HEK293 (cell line): ENCODE data around the gene UBE2G1.

Source experiments
- CTCF ChIA-PET: fragments of 350-600 bp; formaldehyde crosslinking; extraction: SDS; loops from one replicate; lab custom pipeline; 2021; ENCODE audit warnings: antibody characterized with exemption; lab: Yijun Ruan, JAX
- POLR2A ChIA-PET: fragments of 300-600 bp; formaldehyde crosslinking; extraction: SDS; loops from one replicate; lab custom pipeline; 2020; ENCODE audit warnings: antibody characterized with exemption, inconsistent platforms; lab: Yijun Ruan, JAX
- H3K27ac ChIP-seq: fragments of 200-500 bp; sonication (Bioruptor generic); 2 replicates; pipeline ENCODE4 v1.5.1; 2014; ENCODE audit warnings: low read depth, low read length, control low read depth, inconsistent platforms; ENCODE audit errors: extremely low read depth
- H3K36me3 ChIP-seq, 2 experiments: fragments of 200-500 bp in 1 of 2; sonication (Bioruptor generic) in 1 of 2; 1 replicate in 1 of 2; 2 replicates in 1 of 2; pipeline ENCODE4 v1.5.1; 2014 to 2017; ENCODE audit warnings: inconsistent platforms in 2 of 2, low read length in 2 of 2; ENCODE audit not compliant: control insufficient read depth in 2 of 2, insufficient read depth in 1 of 2
- H3K4me1 ChIP-seq: fragments of 200-500 bp; sonication (Bioruptor generic); 2 replicates; pipeline ENCODE4 v1.5.1; 2014; ENCODE audit warnings: mild to moderate bottlenecking, low read length, inconsistent platforms; ENCODE audit not compliant: control insufficient read depth, insufficient read depth
- H3K4me3 ChIP-seq: 2 replicates; pipeline ENCODE4 v1.5.1; 2011; ENCODE audit warnings: low read depth, mild to moderate bottlenecking, control low read depth, low read length, moderate library complexity
- H3K9me3 ChIP-seq: fragments of 200-500 bp; sonication (Bioruptor generic); 2 replicates; pipeline ENCODE4 v1.5.1; 2014; ENCODE audit warnings: low read depth, low read length, inconsistent platforms; ENCODE audit not compliant: control insufficient read depth, insufficient read depth
- IKZF3 ChIP-seq: fragments of 450-650 bp; IDR thresholded peaks from 2 replicates; pipeline ENCODE4 v1.5.0; 2018; ENCODE audit warnings: missing biosample characterization, mild to moderate bottlenecking, missing genetic modification characterization, moderate library complexity
- KLF8 ChIP-seq: fragments of 450-650 bp; formaldehyde crosslinking; IDR thresholded peaks from 2 replicates; pipeline ENCODE4 v1.5.1; 2016; ENCODE audit warnings: missing biosample characterization, missing genetic modification characterization
- PATZ1 ChIP-seq: fragments of 450-650 bp; formaldehyde crosslinking; IDR thresholded peaks from 2 replicates; pipeline ENCODE4 v1.5.1; 2016; ENCODE audit warnings: missing biosample characterization, missing genetic modification characterization
- PRDM6 ChIP-seq: fragments of 450-650 bp; formaldehyde crosslinking; IDR thresholded peaks from 2 replicates; pipeline ENCODE4 v1.5.1; 2017; ENCODE audit warnings: missing biosample characterization, missing genetic modification characterization
- SP2 ChIP-seq: fragments of 450-650 bp; formaldehyde crosslinking; IDR thresholded peaks from 2 replicates; pipeline ENCODE4 v1.5.1; 2016; ENCODE audit warnings: missing biosample characterization, missing genetic modification characterization
- WT1 ChIP-seq: fragments of 450-650 bp; formaldehyde crosslinking; IDR thresholded peaks from 2 replicates; pipeline ENCODE4 v1.5.1; 2016; ENCODE audit warnings: missing biosample characterization, missing genetic modification characterization
- ZBTB1 ChIP-seq: fragments of 450-650 bp; formaldehyde crosslinking; IDR thresholded peaks from 2 replicates; pipeline ENCODE4 v1.5.1; 2016; ENCODE audit warnings: missing biosample characterization, missing genetic modification characterization
- ZBTB17 ChIP-seq: fragments of 450-650 bp; formaldehyde crosslinking; IDR thresholded peaks from 2 replicates; pipeline ENCODE4 v1.5.1; 2016; ENCODE audit warnings: missing biosample characterization, missing genetic modification characterization
- ZEB2 ChIP-seq: fragments of 450-650 bp; formaldehyde crosslinking; IDR thresholded peaks from 2 replicates; pipeline ENCODE4 v1.5.1; 2016; ENCODE audit warnings: missing biosample characterization, missing genetic modification characterization
- ZNF112 ChIP-seq: fragments of 450-650 bp; formaldehyde crosslinking; IDR thresholded peaks from 2 replicates; pipeline ENCODE4 v1.5.0; 2017; ENCODE audit warnings: missing biosample characterization, missing genetic modification characterization
- ZNF133 ChIP-seq: fragments of 450-650 bp; formaldehyde crosslinking; IDR thresholded peaks from 2 replicates; pipeline ENCODE4 v1.5.1; 2016; ENCODE audit warnings: missing biosample characterization, missing genetic modification characterization
- ZNF19 ChIP-seq: fragments of 450-650 bp; formaldehyde crosslinking; IDR thresholded peaks from 2 replicates; pipeline ENCODE4; 2016; ENCODE audit warnings: missing biosample characterization, missing genetic modification characterization, low read depth
- ZNF202 ChIP-seq: fragments of 450-650 bp; formaldehyde crosslinking; IDR thresholded peaks from 2 replicates; pipeline ENCODE4 v1.5.1; 2016; ENCODE audit warnings: missing biosample characterization, missing genetic modification characterization, borderline replicate concordance
- ZNF24 ChIP-seq: fragments of 450-650 bp; formaldehyde crosslinking; IDR thresholded peaks from 2 replicates; pipeline ENCODE4 v1.5.1; 2016; ENCODE audit warnings: missing biosample characterization, missing genetic modification characterization
- ZNF391 ChIP-seq: fragments of 450-650 bp; formaldehyde crosslinking; IDR thresholded peaks from 2 replicates; pipeline ENCODE4 v1.5.1; 2016; ENCODE audit warnings: low read depth, missing biosample characterization, missing genetic modification characterization, borderline replicate concordance
- ZNF423 ChIP-seq: fragments of 450-650 bp; formaldehyde crosslinking; IDR thresholded peaks from 2 replicates; pipeline ENCODE4 v1.5.1; 2016; ENCODE audit warnings: missing biosample characterization, missing genetic modification characterization
- ZNF473 ChIP-seq: fragments of 450-650 bp; formaldehyde crosslinking; IDR thresholded peaks from 2 replicates; pipeline ENCODE4 v1.5.1; 2017; ENCODE audit warnings: missing biosample characterization, missing genetic modification characterization
- ZNF544 ChIP-seq: fragments of 450-650 bp; formaldehyde crosslinking; IDR thresholded peaks from 2 replicates; pipeline ENCODE4 v1.5.0; 2017; ENCODE audit warnings: missing biosample characterization, missing genetic modification characterization
- ZNF585B ChIP-seq: fragments of 450-650 bp; formaldehyde crosslinking; IDR thresholded peaks from 2 replicates; pipeline ENCODE4 v1.5.1; 2016; ENCODE audit warnings: missing biosample characterization, missing genetic modification characterization
- ZNF596 ChIP-seq: fragments of 450-650 bp; IDR thresholded peaks from 2 replicates; pipeline ENCODE4 v1.5.0; 2018; ENCODE audit warnings: missing biosample characterization, mild to moderate bottlenecking, missing genetic modification characterization, moderate library complexity
- ZNF600 ChIP-seq: fragments of 450-650 bp; formaldehyde crosslinking; IDR thresholded peaks from 2 replicates; pipeline ENCODE4 v1.5.1; 2016; ENCODE audit warnings: missing biosample characterization, missing genetic modification characterization
- ZNF654 ChIP-seq: fragments of 450-650 bp; formaldehyde crosslinking; IDR thresholded peaks from 2 replicates; pipeline ENCODE4 v1.5.1; 2016; ENCODE audit warnings: low read depth, missing biosample characterization, missing genetic modification characterization
- ZNF677 ChIP-seq: fragments of 450-650 bp; IDR thresholded peaks from 2 replicates; pipeline ENCODE4 v1.5.0; 2018; ENCODE audit warnings: missing biosample characterization, mild to moderate bottlenecking, missing genetic modification characterization, moderate library complexity
- ZNF692 ChIP-seq: fragments of 450-650 bp; formaldehyde crosslinking; IDR thresholded peaks from 2 replicates; pipeline ENCODE4 v1.5.1; 2016; ENCODE audit warnings: missing biosample characterization, missing genetic modification characterization
- ZNF791 ChIP-seq: fragments of 450-650 bp; formaldehyde crosslinking; IDR thresholded peaks from 2 replicates; pipeline ENCODE4 v1.5.1; 2016; ENCODE audit warnings: missing biosample characterization, missing genetic modification characterization
- ZNF837 ChIP-seq: fragments of 450-650 bp; formaldehyde crosslinking; IDR thresholded peaks from 2 replicates; pipeline ENCODE4 v1.5.1; 2016; ENCODE audit warnings: missing biosample characterization, missing genetic modification characterization
- ZSCAN18 ChIP-seq: fragments of 450-650 bp; formaldehyde crosslinking; IDR thresholded peaks from 2 replicates; pipeline ENCODE4 v1.5.1; 2016; ENCODE audit warnings: missing biosample characterization, missing genetic modification characterization

UBE2G1 gene

GRCh38 chr17:4354862-4355514 is 11.5 kb downstream of the UBE2G1 start:
- H3K4me1 ChIP-seq = peaks cover 27% of the 10 kb centered on the region
- no peak overlapping the region for H3K4me3 ChIP-seq
- no peaks in the 10 kb centered on the region; a peak in 1 of 3 replicates for H3K36me3 ChIP-seq
- ChIA-PET CTCF (interaction anchor here (0.6 to 0.7 kb wide), 2 partner anchors 38 to 48 kb away, joined by 3 read pairs; no protein-coding TSS in a partner anchor), POLR2A (no interaction called here)
- H3K27ac ChIP-seq = peak overlapping the region; percentile 4; the same call in 1 of the 2 replicates
- no peaks in the 10 kb centered on the region for H3K9me3 ChIP-seq
- TF ChIP-seq ZNF423 (tag by site-specific recombination) (no peak), ZNF596 (tag by site-specific recombination) (no peak), ZBTB17 (tag by site-specific recombination) (peak; percentile 32; the same call in 1 of the 2 replicates), SP2 (no peak), ZNF202 (tag by site-specific recombination) (0 out of 2 replicates have a peak, but pooled peaks have one; percentile 9), ZEB2 (peak; percentile 75), WT1 (tag by site-specific recombination) (no peak), KLF8 (0 out of 2 replicates have a peak, but pooled peaks have one; percentile 26), ZNF600 (tag by site-specific recombination) (peak; percentile 72), ZNF791 (no peak), IKZF3 (tag by site-specific recombination) (peak; percentile 18; the same call in 1 of the 2 replicates), PATZ1 (tag by site-specific recombination) (no peak)

- no peak overlapping the region for H3K4me3 ChIP-seq
- no peaks in the 10 kb centered on the region for H3K9me3 ChIP-seq
- CTCF ChIA-PET = interaction anchor here (0.6 to 1.3 kb wide), 4 partner anchors 12 to 279 kb away, joined by 3 to 4 read pairs (median 3); no protein-coding TSS in a partner anchor
- TF ChIP-seq ZNF692 (tag by site-specific recombination) (no peak), ZNF133 (no peak), ZBTB1 (tag by site-specific recombination) (no peak), ZNF544 (tag by site-specific recombination) (no peak), ZNF585B (no peak), ZNF837 (no peak), ZSCAN18 (tag by site-specific recombination) (no peak), ZNF19 (no peak), ZNF473 (no peak), ZNF24 (tag by site-specific recombination) (no peak), ZNF654 (no peak), ZNF112 (tag by site-specific recombination) (no peak), PRDM6 (tag by site-specific recombination) (no peak), ZNF391 (tag by site-specific recombination) (no peak), ZNF677 (tag by site-specific recombination) (no peak)
- TF ChIP-seq, all 188 proteins: peak for 0
- Histone ChIP-seq H3K4me1 (peaks cover 21% of the 10 kb centered on the region), H3K36me3 (peaks cover 0 to under 1% of the 10 kb centered on the region in 2 experiments; a peak in 1 of 3 replicates), H3K27ac (no peak overlapping the region)
- POLR2A ChIA-PET = interaction anchor here (0.7 kb wide), 1 partner anchor 615 kb away, joined by 3 read pairs; no protein-coding TSS in a partner anchor
Observed at GRCh38 chr17:4354206-4354605, 12.3 kb downstream of the UBE2G1 start.
